KOPT-K1 (cell line): ENCODE measurements around the gene TMEM51.

ENCODE experiments used
- H3K27ac ChIP-seq: fragments of 200-600 bp; sonication (generic); 2 replicates; pipeline ENCODE4 v1.5.1; 2016; ENCODE audit warnings: antibody characterized with exemption, mild to moderate bottlenecking, low read depth, low read length; ENCODE audit not compliant: poor library complexity, severe bottlenecking
- H3K36me3 ChIP-seq: fragments of 200-600 bp; sonication (generic); 2 replicates; pipeline ENCODE4 v1.5.1; 2017; ENCODE audit warnings: antibody characterized with exemption, mild to moderate bottlenecking, low read length, moderate library complexity; ENCODE audit not compliant: insufficient read depth
- H3K9me3 ChIP-seq: fragments of 200-600 bp; sonication (generic); 2 replicates; pipeline ENCODE4 v1.5.1; 2017; ENCODE audit warnings: antibody characterized with exemption, low read length, mild to moderate bottlenecking; ENCODE audit not compliant: insufficient read depth, poor library complexity, severe bottlenecking

The TMEM51 gene

DNA sequence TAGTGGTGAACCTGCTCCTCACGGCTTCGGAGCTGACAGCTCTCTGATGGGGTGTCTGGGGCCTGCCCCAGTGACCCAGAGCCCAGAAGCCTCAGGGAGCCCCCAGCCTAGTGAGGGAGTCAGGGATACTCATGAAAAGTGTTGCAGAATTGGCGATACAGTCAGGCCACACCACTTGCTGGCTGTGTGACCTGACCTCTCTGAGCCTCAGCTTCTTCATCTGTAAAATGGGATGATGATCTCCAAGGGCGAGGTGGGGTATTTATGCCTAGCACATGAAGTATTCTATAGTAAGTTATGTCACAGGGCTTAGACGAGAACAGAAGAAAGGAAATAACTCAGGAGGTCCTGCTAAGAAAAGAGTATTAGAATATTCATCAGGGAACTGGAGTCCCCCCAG, 1.6 kb downstream of the TMEM51 start:
- Histone ChIP-seq H3K36me3 (no peaks in the 10 kb centered on the region), H3K27ac (no peak overlapping the region), H3K9me3 (peaks cover 4% of the 10 kb centered on the region)

DNA sequence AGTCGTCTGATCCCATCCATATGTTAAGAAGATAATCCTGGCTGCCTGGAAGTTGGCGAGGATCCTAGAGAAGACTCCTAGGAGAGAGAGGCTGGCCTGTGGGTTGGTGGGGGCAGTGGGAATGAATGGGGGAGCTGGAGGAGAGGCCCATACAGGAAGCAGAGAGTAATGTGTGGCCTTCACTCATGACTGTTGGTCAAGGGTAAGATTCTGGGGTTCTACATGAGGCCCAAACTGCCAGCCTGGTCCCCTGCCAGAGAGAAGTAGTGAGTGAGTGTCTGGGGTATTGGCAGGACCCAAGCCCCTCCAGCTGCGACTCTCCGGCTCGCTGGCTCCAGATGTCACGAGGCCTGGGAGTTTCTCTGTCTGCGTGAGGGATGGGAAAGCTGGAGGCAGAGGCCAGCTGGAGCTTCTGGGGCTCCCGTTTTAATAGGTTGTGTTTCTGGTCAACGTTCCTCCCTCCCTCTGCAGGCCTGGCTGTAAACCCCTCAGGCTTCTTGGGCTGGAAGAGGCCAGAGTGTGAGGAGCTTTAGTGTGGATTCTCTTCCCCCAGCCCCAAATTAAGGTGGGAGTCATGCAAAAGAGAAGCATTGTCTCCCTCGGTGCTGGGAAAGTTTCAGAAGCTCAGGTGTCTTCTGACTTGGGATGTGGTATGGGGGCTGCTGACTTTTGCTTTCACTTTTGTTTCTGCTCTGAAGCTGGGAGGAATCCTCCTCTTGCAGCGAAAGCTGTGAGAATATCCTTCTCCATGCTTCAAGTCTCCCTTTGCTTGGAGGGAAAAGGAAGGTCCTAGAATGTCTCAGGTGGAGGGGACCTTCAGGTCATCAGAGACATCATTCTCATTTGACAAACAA, 2.6 kb downstream of the TMEM51 start:
- no peaks in the 10 kb centered on the region for H3K36me3 ChIP-seq
- H3K27ac ChIP-seq: peak overlapping the region; percentile 64
- H3K9me3 ChIP-seq: peaks cover 4% of the 10 kb centered on the region

DNA sequence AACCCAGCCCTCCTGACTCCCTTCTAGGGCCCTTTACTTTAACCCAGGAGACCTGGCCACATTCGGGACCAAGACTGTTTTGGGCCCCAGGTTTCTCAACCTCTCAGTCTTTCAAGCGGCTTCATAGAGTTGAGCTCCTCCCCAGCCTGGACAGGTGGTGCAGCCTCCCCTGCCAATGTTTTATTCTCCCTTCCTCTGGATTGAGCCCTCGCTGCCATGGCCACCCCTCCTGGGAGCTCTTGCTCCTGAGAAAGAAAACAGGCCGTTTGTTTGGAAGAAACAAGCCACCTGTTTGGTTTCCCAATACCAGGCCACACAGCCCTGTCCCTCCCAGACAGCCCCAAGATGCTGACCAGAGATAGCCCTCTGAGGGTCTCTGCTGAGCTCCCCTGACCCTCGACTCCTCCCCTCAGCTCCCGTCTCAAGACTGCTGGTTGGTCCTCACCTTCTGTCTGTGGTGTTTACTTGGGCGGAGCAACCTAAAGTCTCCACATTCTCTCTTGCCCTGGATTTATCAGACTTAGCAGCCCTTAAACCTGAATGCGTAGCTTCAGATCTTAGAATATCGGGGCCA, 3.3 kb downstream of the TMEM51 start:
- H3K27ac ChIP-seq: peak overlapping the region; percentile 64

DNA sequence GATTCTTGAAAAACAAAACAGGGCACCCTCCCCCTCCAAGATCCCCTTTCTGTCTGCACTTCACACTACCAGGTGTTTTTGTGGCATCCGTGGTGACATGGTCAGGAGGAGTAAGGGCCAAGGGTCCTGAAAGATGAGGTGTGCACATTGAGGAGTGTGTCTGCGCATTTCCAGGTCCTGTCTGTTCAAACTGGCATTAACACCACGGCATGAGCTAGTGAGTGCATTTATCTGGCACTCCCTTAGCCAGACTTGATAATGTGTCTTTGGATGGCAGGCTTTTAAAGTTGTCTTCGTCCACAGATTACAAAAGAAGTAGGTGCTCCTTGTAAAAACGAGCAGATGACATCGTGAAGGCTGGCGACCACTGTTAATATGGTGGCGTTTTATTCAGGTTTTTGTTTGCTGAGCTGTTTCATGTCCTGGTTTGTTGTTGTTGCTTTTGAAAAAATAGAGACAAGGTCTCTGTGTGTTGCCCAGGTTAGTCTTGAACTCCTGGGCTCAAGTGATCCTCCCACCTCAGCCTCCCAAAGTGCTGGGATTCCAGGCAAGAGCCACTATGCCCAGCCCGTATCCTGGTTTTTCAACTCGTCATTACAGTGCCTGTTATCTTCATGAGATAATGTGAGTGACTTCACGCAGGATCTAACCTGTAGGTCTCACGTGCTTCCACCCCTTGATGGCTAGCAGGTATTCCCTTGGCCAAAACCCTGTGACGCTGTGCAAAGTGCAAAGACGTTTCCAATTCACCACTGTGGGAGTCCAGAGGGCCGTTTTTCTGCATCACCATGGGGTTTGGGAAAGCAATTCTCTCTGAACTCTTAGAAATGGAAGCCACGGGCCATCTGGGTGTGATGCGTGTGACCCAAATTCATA, 4.2 kb downstream of the TMEM51 start:
- Histone ChIP-seq H3K9me3 (peaks cover 4% of the 10 kb centered on the region), H3K27ac (no peak overlapping the region), H3K36me3 (no peaks in the 10 kb centered on the region)

More for the DNA sequence above, 3.3 kb downstream of the TMEM51 start:
- H3K9me3 ChIP-seq: peaks cover 4% of the 10 kb centered on the region
- no peaks in the 10 kb centered on the region for H3K36me3 ChIP-seq

DNA sequence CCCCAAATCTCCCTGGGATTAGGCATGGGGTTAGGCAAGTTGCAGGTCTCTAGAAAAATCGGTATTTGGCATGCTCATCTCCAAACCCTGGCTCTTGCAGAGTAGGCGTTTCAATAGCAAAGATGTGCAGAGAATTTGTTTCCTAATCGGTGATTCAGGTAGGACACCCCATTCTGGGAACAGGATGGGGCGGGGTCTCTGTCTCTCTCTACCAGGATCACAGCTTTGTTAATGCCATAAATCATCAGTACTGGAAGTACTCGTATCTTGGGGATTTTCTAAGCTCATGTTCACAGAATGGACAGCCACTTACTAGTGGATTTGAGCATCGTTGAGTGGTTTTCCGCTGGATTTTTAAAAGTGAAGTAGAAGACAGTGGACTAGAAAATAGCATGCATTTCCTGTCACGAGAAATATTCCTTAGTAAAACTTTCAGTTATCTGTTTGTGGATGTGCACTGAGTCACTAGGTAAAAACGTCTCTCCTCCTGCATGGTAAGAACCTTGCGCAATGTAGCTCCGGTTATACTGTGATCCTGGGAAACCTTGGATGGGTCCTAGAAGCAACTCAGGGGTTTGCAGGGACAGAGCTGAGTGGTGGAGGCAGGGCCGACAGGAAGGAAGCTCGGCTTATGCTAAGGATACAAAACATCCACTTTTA, 5.1 kb downstream of the TMEM51 start:
- no peak overlapping the region for H3K27ac ChIP-seq

DNA sequence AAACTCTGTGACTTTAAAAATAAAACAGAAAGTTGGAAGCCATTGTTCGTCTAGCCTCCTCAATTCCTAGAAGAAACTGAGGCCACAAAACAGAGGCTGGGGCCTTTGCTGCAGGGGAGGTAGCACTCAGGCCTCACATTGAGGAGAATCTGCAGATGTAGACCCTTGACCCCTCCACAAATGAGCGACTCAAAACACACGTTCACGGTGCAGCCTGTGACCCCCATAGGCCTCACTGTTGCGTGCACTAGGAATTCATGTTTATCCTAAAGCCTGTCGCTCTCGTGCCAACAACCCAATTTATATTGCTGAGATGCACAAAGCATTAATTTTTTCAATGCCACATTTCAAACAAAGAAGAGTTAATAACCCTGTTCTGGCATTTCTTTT, 5.6 kb downstream of the TMEM51 start:
- no peaks in the 10 kb centered on the region for H3K9me3 ChIP-seq

More for the DNA sequence above, 5.1 kb downstream of the TMEM51 start:
- H3K9me3 ChIP-seq: peaks cover 1% of the 10 kb centered on the region
- no peaks in the 10 kb centered on the region for H3K36me3 ChIP-seq

DNA sequence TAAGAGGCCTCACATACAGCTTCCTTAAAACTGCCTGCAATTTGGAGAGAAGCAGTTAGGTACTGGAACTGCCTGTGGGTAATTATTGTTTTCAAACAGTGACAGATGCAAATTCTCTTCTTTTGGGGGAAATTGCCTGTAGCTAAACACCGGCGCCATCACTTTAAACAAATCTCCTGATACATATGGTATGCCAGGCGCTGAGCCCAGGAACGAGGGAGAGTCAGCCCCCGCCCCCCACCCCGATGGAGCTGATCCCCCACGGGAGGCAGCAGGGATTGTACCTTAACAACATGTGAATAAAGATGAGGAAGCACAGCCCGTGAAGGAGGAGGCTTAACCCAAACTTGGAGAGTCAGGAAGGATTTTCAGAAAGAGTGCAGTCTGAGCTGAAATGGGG, 7.1 kb downstream of the TMEM51 start:
- no peak overlapping the region for H3K27ac ChIP-seq
- H3K36me3 ChIP-seq: no peaks in the 10 kb centered on the region
- H3K9me3 ChIP-seq: no peaks in the 10 kb centered on the region

More for the DNA sequence above, 5.6 kb downstream of the TMEM51 start:
- H3K27ac ChIP-seq: no peak overlapping the region
- H3K36me3 ChIP-seq: no peaks in the 10 kb centered on the region

DNA sequence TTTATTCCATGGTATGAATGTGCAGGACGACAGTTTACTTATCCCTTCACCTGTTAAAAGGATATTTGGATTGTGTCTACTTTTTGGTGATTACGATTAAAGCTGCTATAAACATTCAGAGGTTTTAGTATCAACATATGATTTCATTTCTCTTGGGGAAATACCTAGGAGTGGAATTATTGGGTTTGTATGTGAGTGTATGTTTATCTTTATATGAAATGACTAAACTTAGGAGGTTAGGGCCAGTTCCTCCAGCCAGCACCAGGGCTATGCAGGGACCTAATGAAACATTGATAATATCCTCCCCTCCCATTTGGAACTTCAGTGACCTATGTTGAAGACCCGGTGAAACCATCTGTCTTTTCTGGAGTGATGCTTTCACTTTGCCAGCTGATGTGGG, 13.8 kb downstream of the TMEM51 start:
- no peak overlapping the region for H3K27ac ChIP-seq
- H3K9me3 ChIP-seq: no peaks in the 10 kb centered on the region
- no peaks in the 10 kb centered on the region for H3K36me3 ChIP-seq

DNA sequence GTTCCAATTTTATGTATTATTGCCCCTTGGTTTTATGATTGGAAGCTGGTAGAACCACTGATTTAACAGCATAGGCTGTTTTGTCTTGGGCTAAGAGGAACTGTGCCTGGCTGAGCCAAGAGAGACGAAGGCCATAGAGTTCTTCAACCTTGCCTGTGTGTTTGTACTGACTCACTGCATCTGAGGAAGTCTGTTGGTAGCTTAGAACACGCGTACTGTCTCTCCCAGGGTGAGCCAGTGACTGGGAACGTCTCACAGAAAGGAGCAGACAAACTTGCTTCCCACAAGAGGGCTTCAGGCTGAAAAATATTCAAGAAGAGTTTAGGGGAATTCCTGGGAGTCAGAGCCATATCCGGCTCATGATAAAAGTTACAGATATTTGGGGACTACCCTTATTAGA, 14.9 kb downstream of the TMEM51 start:
- H3K27ac ChIP-seq: no peak overlapping the region
- H3K36me3 ChIP-seq: no peaks in the 10 kb centered on the region
- no peaks in the 10 kb centered on the region for H3K9me3 ChIP-seq

DNA sequence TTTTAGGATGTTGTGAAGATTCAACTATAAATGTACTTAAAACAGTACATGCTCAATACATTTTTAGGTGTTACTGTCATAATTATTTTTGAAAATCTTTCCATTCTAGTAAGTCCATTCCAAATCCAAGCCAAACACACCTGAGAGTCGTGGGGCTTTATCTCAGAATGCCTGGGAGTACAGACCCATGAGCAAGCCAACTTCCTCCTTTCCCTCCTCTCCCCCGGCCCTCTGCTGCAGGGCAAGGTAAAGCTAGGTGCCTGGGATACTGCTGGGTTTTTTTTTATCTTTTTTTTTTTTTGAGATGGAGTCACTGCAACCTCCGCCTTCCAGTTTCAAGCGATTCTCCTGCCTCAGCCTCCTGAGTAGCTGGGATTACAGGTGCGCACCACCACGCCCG, 16.5 kb downstream of the TMEM51 start:
- Histone ChIP-seq H3K9me3 (no peaks in the 10 kb centered on the region), H3K36me3 (no peaks in the 10 kb centered on the region), H3K27ac (no peak overlapping the region)

DNA sequence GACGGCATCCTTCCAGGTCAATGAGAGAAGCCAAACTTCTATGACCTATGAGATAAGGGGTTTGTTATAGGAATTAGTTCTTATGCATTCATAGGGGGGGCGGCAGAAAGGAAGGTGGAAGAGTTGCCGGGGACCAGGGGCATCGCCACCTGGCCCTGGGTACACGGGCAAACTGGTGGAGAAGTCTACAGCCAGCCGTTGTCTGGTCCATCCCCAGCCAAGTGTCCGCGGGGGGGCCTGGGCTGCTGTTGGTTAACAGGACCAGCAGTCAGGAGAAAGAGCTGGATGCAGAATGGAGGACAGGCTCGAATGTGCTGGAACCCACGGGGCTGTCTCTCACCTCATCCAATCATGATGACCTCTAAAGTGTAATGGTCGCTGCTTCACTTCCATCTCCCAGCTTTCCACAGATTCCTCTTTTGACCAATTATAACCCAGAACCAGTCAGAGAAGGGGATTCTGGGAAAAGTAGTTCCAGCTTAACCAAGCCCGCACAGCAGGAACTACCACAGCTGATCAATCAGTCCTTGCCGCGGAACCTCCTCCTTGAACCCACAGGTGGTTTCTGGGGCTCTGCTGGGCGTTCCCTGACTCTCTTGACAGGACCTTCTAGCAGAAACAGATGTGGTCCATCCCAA, 17.8 kb downstream of the TMEM51 start:
- Histone ChIP-seq H3K27ac (no peak overlapping the region), H3K36me3 (no peaks in the 10 kb centered on the region), H3K9me3 (no peaks in the 10 kb centered on the region)

DNA sequence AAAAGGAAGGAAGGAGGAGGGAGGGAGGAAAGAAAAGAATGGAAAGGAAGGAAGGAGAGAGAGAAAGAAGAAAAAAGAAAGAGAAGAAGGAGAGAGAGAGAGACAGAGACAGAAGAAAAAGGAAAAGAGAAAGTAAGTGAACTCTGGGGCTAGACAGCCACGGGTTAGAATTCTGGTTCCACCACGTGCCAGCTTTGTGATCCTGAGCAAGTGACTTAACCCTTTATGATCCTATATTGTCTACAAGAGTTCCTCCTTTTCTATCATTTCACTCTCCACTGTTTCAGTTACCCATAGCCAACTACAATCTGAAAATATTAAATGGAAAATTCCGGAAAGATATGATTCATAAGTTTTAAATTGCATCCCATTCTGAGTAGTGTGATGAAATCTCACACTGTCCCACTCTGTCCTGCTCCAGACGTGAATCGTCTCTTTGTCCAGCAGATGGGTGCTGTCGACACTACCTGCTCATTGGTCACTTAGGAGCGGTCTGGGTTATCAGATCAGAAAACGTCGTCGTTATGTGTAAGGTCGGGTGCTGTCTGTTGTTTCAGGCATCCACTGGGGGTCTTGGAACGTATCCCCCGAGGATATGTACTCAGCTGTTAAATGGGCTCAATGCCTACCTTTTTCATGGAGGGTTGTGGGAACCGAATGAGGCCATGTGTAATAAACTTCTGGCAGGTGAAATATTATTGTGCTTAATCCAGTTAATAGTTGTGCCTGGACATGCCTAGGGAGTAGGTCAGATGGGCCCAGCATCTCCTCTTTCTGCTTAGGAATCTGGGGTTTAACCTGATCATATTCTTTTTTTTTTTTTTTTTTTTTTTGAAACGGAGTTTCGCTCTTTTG, 19.1 kb downstream of the TMEM51 start:
- Histone ChIP-seq H3K36me3 (no peaks in the 10 kb centered on the region), H3K27ac (no peak overlapping the region), H3K9me3 (no peaks in the 10 kb centered on the region)

DNA sequence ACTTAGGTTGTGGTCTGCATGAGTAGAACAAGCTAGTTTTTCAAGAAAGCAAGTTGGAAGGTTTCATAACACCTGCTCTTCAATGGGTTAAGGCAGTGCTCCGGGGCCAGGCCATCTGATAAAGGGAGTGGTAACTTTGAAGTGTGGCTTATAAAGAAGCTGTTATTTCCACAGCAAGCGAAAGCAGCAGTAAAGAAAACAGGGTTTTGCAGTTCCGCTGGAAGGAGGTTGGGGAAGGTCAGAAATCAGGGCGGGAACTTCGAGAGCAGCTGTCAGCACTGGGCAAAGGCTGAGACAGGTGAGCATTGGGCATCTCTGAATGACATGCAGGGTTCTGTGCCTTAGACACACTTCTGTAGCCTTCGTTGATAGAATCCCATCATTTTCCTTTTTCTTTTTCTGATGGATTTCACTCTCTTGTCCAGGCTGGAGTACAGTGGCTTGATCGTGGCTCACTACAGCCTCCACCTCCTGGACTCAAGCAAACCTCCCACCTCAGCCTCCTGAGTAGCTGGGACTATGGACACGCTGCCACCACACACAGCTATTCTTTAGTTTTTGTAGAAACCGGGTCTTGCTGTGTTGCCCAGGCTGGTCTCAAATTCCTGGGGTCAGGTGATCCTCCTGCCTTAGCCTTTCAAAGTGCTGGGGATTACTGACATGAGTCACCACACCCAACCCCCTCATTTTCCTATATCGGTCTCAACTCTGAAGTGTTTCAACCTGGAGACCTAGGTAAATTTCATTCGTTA, 20.5 kb downstream of the TMEM51 start:
- no peaks in the 10 kb centered on the region for H3K36me3 ChIP-seq
- H3K27ac ChIP-seq: no peak overlapping the region
- H3K9me3 ChIP-seq: no peaks in the 10 kb centered on the region
